Karpas-422 (cell line): ENCODE measurements around the gene FMO5. TPM values are rescaled to one million over a fixed set of nuclear protein-coding genes. Genes with fewer than 3 reads are reported as not detected.
"Not testable (repeated sequence)": the region's sequence is repeated elsewhere in the genome, so short reads cannot be mapped to it uniquely, and the experiment has no call there.

Experiments used
- DNase-seq: peaks from one replicate; pipeline ENCODE4 v3.0.0-alpha.2; 2015
- H2AFZ ChIP-seq: fragments of 200-600 bp; sonication (generic); 2 replicates; pipeline ENCODE4 v1.6.1; 2014; ENCODE audit warnings: antibody characterized with exemption, low read length, mixed read lengths
- H3K27ac ChIP-seq: fragments of 200-600 bp; sonication (generic); 2 replicates; pipeline ENCODE4 v1.5.1; 2014; ENCODE audit warnings: mild to moderate bottlenecking, low read length, moderate library complexity
- H3K27me3 ChIP-seq: fragments of 200-600 bp; sonication (generic); 2 replicates; pipeline ENCODE4 v1.6.1; 2014; ENCODE audit warnings: low read length, mixed read lengths
- H3K36me3 ChIP-seq: fragments of 200-600 bp; sonication (generic); 2 replicates; pipeline ENCODE4 v1.6.1; 2014; ENCODE audit warnings: low read length, mixed read lengths; ENCODE audit not compliant: insufficient read depth
- H3K4me1 ChIP-seq: fragments of 200-600 bp; sonication (generic); 2 replicates; pipeline ENCODE4 v1.6.1; 2014; ENCODE audit warnings: mild to moderate bottlenecking, low read length, mixed read lengths
- H3K4me2 ChIP-seq: fragments of 200-600 bp; sonication (generic); 2 replicates; pipeline ENCODE4 v1.6.1; 2014; ENCODE audit warnings: low read length, low read depth, mild to moderate bottlenecking; ENCODE audit not compliant: poor library complexity, severe bottlenecking
- H3K4me3 ChIP-seq: fragments of 200-600 bp; sonication (generic); 2 replicates; pipeline ENCODE4 v1.5.1; 2014; ENCODE audit warnings: mild to moderate bottlenecking, antibody characterized with exemption, low read length, mixed read lengths
- H3K79me2 ChIP-seq: fragments of 200-600 bp; sonication (generic); 2 replicates; pipeline ENCODE4 v1.6.1; 2014; ENCODE audit warnings: mild to moderate bottlenecking, low read length, mixed read lengths
- H3K9ac ChIP-seq: fragments of 200-600 bp; sonication (generic); 2 replicates; pipeline ENCODE4 v1.6.0; 2014; ENCODE audit warnings: low read length
- H3K9me2 ChIP-seq: fragments of 200-600 bp; sonication (generic), shearing (Covaris generic); replicated peaks from 2 replicates; pipeline ENCODE4 v1.6.0; 2014; ENCODE audit warnings: mild to moderate bottlenecking, low read length, moderate library complexity; ENCODE audit not compliant: insufficient read depth
- H3K9me3 ChIP-seq: fragments of 300-700, 200-600 bp; sonication (generic); 2 replicates; pipeline ENCODE4 v1.6.1; 2014; ENCODE audit warnings: low read length, mixed read lengths
- H4K20me1 ChIP-seq: fragments of 200-600 bp; sonication (generic); 2 replicates; pipeline ENCODE4 v1.6.1; 2014; ENCODE audit warnings: mild to moderate bottlenecking, antibody characterized with exemption, low read length, low read depth; ENCODE audit not compliant: insufficient read depth
- total RNA-seq: library from RNA; depleted of rRNA; stranded (reverse); fragments of >200 nt; shearing (Covaris generic); gene quantifications from 2 replicates; pipeline ENCODE4 v1.2.3, GENCODE V29; 2014; ENCODE audit warnings: low replicate concordance

The FMO5 gene
- total RNA-seq, 1 experiment from 2014 or later = not detected

GRCh38 chr1:147242449-147243227, 17.5 kb upstream of the FMO5 start, which contains the start of gene CHD1L:
CHD1L (plus strand) TSS chr1:147242684; CDS start chr1:147242704, 20 bp downstream.
- H2AFZ ChIP-seq = peak within 1 kb of the TSS; percentile 68
- peak within 1 kb of the TSS; percentile 70 for H3K27ac ChIP-seq
- H3K9me3 ChIP-seq = no peaks in the 10 kb centered on the region
- H3K36me3 ChIP-seq = peaks cover 14% of the 10 kb centered on the region
- peaks cover 47% of the 10 kb centered on the region for H3K79me2 ChIP-seq
- H3K27me3 ChIP-seq = no peaks in the 10 kb centered on the region
- H3K4me1 ChIP-seq = peaks cover 41% of the 10 kb centered on the region
- H4K20me1 ChIP-seq = no peaks in the 10 kb centered on the region
- no peaks in the 10 kb centered on the region for H3K9me2 ChIP-seq
- peak within 1 kb of the TSS; percentile 79 for H3K4me3 ChIP-seq
- DNase-seq = peak; percentile 98
- peak within 1 kb of the TSS; percentile 87 for H3K4me2 ChIP-seq
- H3K9ac ChIP-seq = peak within 1 kb of the TSS; percentile 97

GRCh38 chr1:147241934-147242448, 16.9 kb upstream of the FMO5 start:
- Histone ChIP-seq H2AFZ (peak overlapping the region; percentile 62), H3K79me2 (peaks cover 40% of the 10 kb centered on the region), H3K27ac (no peak overlapping the region), H3K4me1 (peaks cover 35% of the 10 kb centered on the region), H3K36me3 (peaks cover 14% of the 10 kb centered on the region), H3K9me2 (no peaks in the 10 kb centered on the region), H4K20me1 (no peaks in the 10 kb centered on the region), H3K9ac (peak overlapping the region; percentile 97), H3K4me2 (peak overlapping the region; percentile 87), H3K9me3 (no peaks in the 10 kb centered on the region), H3K4me3 (peak overlapping the region; percentile 79), H3K27me3 (no peaks in the 10 kb centered on the region)
- DNase-seq = no peak

- not testable (repeated sequence) for H3K36me3 ChIP-seq, H3K9me2 ChIP-seq, H3K9me3 ChIP-seq, H3K4me3 ChIP-seq, H3K9ac ChIP-seq, H3K4me2 ChIP-seq, H4K20me1 ChIP-seq, H3K27ac ChIP-seq, H3K27me3 ChIP-seq, H2AFZ ChIP-seq, DNase-seq
- H3K79me2 ChIP-seq = peaks cover 23% of the 10 kb centered on the region
- peaks cover 24% of the 10 kb centered on the region for H3K4me1 ChIP-seq
Observed at GRCh38 chr1:147240131-147240721, 15.1 kb upstream of the FMO5 start.

- Histone ChIP-seq H3K27ac (no peak overlapping the region), H3K36me3 (no peaks in the 10 kb centered on the region), H2AFZ (no peak overlapping the region), H3K79me2 (peaks cover 12% of the 10 kb centered on the region), H3K4me2 (no peak overlapping the region), H3K9me2 (no peaks in the 10 kb centered on the region), H3K9ac (no peak overlapping the region), H3K27me3 (no peaks in the 10 kb centered on the region), H3K9me3 (no peaks in the 10 kb centered on the region), H3K4me1 (peaks cover 13% of the 10 kb centered on the region), H4K20me1 (no peaks in the 10 kb centered on the region), H3K4me3 (no peak overlapping the region)
- DNase-seq = no peak
Observed at GRCh38 chr1:147238925-147239820, 14.0 kb upstream of the FMO5 start.

DNA sequence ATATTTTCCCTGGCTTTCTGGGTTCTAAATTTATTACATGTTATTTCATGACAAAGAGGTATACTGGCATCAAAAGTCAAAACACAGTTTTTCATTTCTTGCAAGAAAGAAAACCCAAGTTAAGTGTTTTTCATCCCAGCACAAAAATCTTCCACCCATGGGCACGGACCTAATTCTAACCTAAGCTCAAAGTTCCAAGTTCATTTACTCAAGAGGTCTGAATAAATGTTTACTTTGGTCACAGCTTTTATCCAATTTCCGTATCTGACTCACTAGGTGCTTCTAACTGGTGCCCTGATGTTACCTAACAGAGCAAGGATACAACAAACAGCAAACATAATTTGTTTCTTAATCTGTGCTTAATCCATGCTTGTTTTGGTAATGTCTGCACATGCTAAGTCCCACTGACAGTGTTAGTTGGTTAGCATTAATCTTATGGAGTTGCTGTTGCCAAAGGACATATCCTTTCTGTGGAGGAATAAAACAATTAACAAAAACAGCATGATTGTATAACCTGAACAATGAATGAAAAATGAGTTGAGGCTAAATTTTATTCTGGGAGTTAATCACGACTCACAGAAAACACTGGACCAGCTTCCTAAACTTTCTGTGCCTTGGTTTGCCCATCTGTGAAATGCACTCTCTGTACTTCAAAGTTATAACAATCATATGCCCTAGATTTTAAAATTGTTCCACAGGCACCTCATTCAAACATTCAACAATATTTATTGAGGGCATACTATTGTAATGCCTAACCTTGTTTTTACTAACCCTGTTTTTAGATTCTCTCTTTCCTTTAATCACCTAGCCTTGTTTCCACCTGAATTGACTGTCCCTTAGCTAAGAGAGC, 13.1 kb upstream of the FMO5 start:
- Histone ChIP-seq H3K36me3 (no peaks in the 10 kb centered on the region), H3K4me1 (peaks cover 9% of the 10 kb centered on the region), H3K4me3 (no peak overlapping the region), H3K27me3 (no peaks in the 10 kb centered on the region), H3K9me2 (no peaks in the 10 kb centered on the region), H3K4me2 (no peak overlapping the region), H2AFZ (no peak overlapping the region), H3K9ac (no peak overlapping the region), H3K79me2 (peaks cover 3% of the 10 kb centered on the region), H4K20me1 (no peaks in the 10 kb centered on the region), H3K9me3 (no peaks in the 10 kb centered on the region), H3K27ac (no peak overlapping the region)
- DNase-seq = no peak

DNA sequence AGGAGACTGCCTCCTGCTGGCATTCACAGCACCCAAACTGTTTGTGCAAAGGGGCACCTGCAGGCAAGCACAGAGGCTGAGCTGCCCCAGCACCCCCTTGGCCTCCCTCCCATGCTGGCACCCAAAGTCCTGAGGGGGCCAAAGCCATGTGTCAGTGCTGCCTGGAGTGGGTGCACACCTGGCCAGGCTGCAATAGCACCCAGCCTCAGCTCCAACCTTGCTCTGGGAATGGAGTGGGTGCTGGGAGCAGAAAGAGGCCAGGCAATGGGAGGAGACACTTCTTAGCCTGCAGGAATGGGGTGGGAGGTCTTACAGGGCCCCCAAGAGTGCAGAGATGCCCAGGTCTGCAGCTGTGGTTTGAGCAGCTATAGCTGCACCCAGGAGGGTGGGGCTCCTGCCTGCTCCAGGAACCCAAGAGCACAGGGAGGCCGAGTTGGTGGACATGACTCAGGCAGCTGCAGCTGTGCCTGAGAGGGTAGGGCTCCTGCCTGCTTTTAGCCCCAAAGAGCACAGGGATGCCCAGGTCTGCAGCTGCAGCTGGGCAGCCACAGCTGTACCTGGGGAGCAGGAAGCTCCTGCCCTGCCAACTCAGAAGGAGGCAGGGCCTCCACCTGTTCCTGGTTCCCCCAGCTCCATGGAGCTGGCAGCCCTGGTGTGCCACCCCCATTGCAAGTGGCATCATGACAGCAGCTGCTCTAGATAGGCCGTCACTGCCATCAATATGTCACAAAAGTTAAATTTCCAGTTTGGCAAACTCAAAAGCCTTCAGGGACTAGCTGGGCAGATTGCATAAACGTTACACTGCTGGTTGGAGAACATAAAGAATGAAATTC, 12.0 kb upstream of the FMO5 start:
- peaks cover 7% of the 10 kb centered on the region for H3K4me1 ChIP-seq
- H3K27me3 ChIP-seq = no peaks in the 10 kb centered on the region
- H4K20me1 ChIP-seq = no peaks in the 10 kb centered on the region
- H3K9me2 ChIP-seq = no peaks in the 10 kb centered on the region
- no peaks in the 10 kb centered on the region for H3K36me3 ChIP-seq
- no peak overlapping the region for H2AFZ ChIP-seq
- DNase-seq = no peak
- no peak overlapping the region for H3K27ac ChIP-seq
- no peak overlapping the region for H3K9ac ChIP-seq
- H3K79me2 ChIP-seq = no peaks in the 10 kb centered on the region
- H3K4me3 ChIP-seq = no peak overlapping the region
- no peak overlapping the region for H3K4me2 ChIP-seq
- no peaks in the 10 kb centered on the region for H3K9me3 ChIP-seq

GRCh38 chr1:147236448-147236847, 11.3 kb upstream of the FMO5 start:
- no peak overlapping the region for H2AFZ ChIP-seq
- no peak overlapping the region for H3K4me3 ChIP-seq
- peaks cover under 1% of the 10 kb centered on the region; the same call in 1 of the 2 replicates for H3K4me1 ChIP-seq
- H3K36me3 ChIP-seq = no peaks in the 10 kb centered on the region
- no peak overlapping the region for H3K4me2 ChIP-seq
- H3K9ac ChIP-seq = no peak overlapping the region
- no peak overlapping the region for H3K27ac ChIP-seq
- DNase-seq = no peak
- no peaks in the 10 kb centered on the region for H3K27me3 ChIP-seq
- H3K9me3 ChIP-seq = no peaks in the 10 kb centered on the region
- H4K20me1 ChIP-seq = no peaks in the 10 kb centered on the region
- no peaks in the 10 kb centered on the region for H3K79me2 ChIP-seq
- H3K9me2 ChIP-seq = no peaks in the 10 kb centered on the region
